H1 (cell line): ENCODE measurements around the gene NBAS.

Experiments
- CEBPB ChIP-seq: IDR thresholded peaks from 2 replicates; pipeline ENCODE4 v1.6.1; 2012; ENCODE audit warnings: low read depth, low read length
- CHD2 ChIP-seq: IDR thresholded peaks from 2 replicates; pipeline ENCODE4 v1.6.1; 2012; ENCODE audit warnings: low read length, improper control_type of control experiment
- CREB1 ChIP-seq: IDR thresholded peaks from 2 replicates; pipeline ENCODE4 v1.6.1; 2012; ENCODE audit warnings: inconsistent platforms
- EP300 ChIP-seq, 2 experiments: IDR thresholded peaks; 1 replicate in 1 of 2; 2 replicates in 1 of 2; pipeline ENCODE4 v1.6.1; 2011 to 2012; ENCODE audit warnings: low read depth in 2 of 2, low read length in 2 of 2, mild to moderate bottlenecking in 2 of 2, borderline replicate concordance in 1 of 2, inconsistent platforms in 1 of 2, moderate library complexity in 1 of 2
- GABPA ChIP-seq: IDR thresholded peaks from 2 replicates; pipeline ENCODE4 v1.6.1; 2011; ENCODE audit warnings: mild to moderate bottlenecking, low read length, moderate library complexity, borderline replicate concordance; ENCODE audit not compliant: insufficient read depth
- JUN ChIP-seq: IDR thresholded peaks from 2 replicates; pipeline ENCODE4 v1.6.1; 2011; ENCODE audit warnings: low read depth, mild to moderate bottlenecking, improper control_type of control experiment, low read length
- KDM1A ChIP-seq: fragments of 200-600, 300-600 bp; sonication (generic); IDR thresholded peaks from 2 replicates; pipeline ENCODE4 v1.7.1; 2016; ENCODE audit warnings: mild to moderate bottlenecking, low read length, borderline replicate concordance
- RFX5 ChIP-seq: IDR thresholded peaks from 2 replicates; pipeline ENCODE4 v1.6.1; 2011; ENCODE audit warnings: low read depth, low read length, improper control_type of control experiment, borderline replicate concordance
- RNF2 ChIP-seq: fragments of 200-900, 300-1000 bp; sonication (generic); IDR thresholded peaks from 2 replicates; pipeline ENCODE4 v1.7.1; 2016; ENCODE audit warnings: borderline replicate concordance, low read depth, mild to moderate bottlenecking, antibody characterized with exemption, low read length; ENCODE audit not compliant: poor library complexity, severe bottlenecking; ENCODE audit errors: missing control alignments
- RXRA ChIP-seq: IDR thresholded peaks from 2 replicates; pipeline ENCODE4 v1.6.1; 2011; ENCODE audit warnings: low read depth, mild to moderate bottlenecking, low read length, moderate library complexity; ENCODE audit not compliant: insufficient read depth
- SP1 ChIP-seq: IDR thresholded peaks from 2 replicates; pipeline ENCODE4 v1.6.1; 2011; ENCODE audit warnings: low read depth, low read length
- TCF12 ChIP-seq: IDR thresholded peaks from 2 replicates; pipeline ENCODE4 v1.6.1; 2011; ENCODE audit warnings: low read depth, mild to moderate bottlenecking, low read length
- TF ChIP-seq, protein P1 (sequence below): IDR thresholded peaks from 2 replicates; pipeline ENCODE4 v1.6.1; 2011; ENCODE audit warnings: low read depth, mild to moderate bottlenecking, low read length; ENCODE audit not compliant: insufficient read depth
- TF ChIP-seq, protein P2 (sequence below), 3 experiments: IDR thresholded peaks; 1 replicate in 2 of 3; 2 replicates in 1 of 3; pipeline versions ENCODE4 v1.5.1 to v1.6.1; 2011; ENCODE audit warnings: low read length in 3 of 3, mild to moderate bottlenecking in 3 of 3, inconsistent platforms in 2 of 3, low read depth in 1 of 3, moderate library complexity in 1 of 3; ENCODE audit not compliant: insufficient read depth in 1 of 3; ENCODE audit errors: control extremely low read depth in 1 of 3

DNA sequence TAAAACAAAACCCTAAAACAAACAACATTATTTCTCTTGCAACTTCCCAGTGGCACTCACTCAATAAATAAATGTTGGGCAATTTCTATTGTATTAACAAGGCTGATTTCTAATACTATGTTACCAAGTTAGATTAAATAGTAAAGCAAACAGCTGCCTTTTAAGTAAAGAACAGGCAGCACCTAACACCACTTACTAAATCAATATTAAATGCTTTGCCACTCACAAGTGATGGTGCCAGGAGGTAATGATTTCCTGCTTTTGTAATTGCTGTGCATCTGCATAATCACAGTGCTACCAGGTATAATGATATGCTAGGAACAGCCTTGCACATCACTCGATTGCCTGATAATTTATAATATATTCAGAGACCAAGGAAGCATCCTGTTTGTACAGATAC, 276.5 kb downstream of the NBAS start:
- TF ChIP-seq RFX5, result no peak
- TF ChIP-seq SP1, result no peak
- TF ChIP-seq RXRA, result no peak
- TF ChIP-seq, protein P1, sequence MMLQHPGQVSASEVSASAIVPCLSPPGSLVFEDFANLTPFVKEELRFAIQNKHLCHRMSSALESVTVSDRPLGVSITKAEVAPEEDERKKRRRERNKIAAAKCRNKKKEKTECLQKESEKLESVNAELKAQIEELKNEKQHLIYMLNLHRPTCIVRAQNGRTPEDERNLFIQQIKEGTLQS, result no peak
- TF ChIP-seq CREB1, result no peak
- TF ChIP-seq CHD2, result no peak
- no peak for TF ChIP-seq KDM1A
- TF ChIP-seq, protein P2, sequence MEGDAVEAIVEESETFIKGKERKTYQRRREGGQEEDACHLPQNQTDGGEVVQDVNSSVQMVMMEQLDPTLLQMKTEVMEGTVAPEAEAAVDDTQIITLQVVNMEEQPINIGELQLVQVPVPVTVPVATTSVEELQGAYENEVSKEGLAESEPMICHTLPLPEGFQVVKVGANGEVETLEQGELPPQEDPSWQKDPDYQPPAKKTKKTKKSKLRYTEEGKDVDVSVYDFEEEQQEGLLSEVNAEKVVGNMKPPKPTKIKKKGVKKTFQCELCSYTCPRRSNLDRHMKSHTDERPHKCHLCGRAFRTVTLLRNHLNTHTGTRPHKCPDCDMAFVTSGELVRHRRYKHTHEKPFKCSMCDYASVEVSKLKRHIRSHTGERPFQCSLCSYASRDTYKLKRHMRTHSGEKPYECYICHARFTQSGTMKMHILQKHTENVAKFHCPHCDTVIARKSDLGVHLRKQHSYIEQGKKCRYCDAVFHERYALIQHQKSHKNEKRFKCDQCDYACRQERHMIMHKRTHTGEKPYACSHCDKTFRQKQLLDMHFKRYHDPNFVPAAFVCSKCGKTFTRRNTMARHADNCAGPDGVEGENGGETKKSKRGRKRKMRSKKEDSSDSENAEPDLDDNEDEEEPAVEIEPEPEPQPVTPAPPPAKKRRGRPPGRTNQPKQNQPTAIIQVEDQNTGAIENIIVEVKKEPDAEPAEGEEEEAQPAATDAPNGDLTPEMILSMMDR (IDR thresholded peaks at IDR 0.05; ENCODE audit: control extremely low read depth in 1 of 3, insufficient read depth in 1 of 3, low read depth in 1 of 3, low read length in 3 of 3), result no peak
- no peak for TF ChIP-seq TCF12
- TF ChIP-seq GABPA, result no peak
- TF ChIP-seq EP300 (IDR thresholded peaks at IDR 0.05; ENCODE audit: borderline replicate concordance in 1 of 2, low read depth in 2 of 2, low read length in 2 of 2), result no peak
- no peak for TF ChIP-seq RNF2
- TF ChIP-seq CEBPB, result no peak
- no peak for TF ChIP-seq JUN
